G401.6 (cell line): ENCODE measurements around the gene C9.
"Not testable (repeated sequence)": the region's sequence is repeated elsewhere in the genome, so short reads cannot be mapped to it uniquely, and the experiment has no call there.

ENCODE experiments used
- FAIRE-seq: peaks from 2 replicates; lab custom pipeline; 2012; peaks lifted over from hg19 to GRCh38; lab: Jason Lieb, UNC

The C9 gene

DNA sequence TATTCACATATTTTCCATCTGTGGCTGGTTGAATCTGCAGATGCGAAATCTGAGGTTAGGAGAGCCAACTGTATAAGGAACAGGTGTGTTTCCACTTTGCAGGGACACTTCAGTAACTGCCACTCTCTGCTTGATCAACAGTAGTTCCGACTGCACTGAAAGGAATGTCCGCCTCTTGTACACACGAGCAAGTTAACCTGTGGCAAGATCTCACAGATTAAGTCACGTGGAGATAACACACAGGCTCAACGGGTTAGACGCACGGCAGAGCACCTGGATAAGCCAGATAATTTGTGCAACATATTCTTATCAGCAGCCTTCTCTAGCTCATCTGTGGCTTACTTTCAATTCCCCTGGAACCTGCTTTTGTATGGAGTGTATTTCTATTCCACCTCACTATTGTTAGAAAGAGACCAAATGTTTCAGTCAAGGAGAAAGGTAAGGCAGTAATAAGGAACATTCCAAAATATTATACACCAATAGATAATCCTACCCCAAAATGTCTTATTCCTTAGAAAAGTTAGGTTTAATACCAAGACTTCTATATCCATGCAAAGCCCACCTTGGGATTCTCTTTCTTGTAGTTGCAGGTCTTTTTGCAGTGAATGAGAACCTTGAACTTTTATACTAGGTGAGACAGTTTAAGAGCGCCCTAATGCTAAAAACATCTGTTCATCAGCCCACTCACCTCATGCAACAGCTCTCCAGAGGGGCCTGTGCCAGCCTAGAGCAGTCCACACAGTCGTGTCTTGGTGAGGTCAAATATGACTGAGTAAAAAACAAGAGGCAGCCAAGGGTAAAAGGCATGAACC is 6.5 kb upstream of the C9 start:
- no peak for FAIRE-seq

DNA sequence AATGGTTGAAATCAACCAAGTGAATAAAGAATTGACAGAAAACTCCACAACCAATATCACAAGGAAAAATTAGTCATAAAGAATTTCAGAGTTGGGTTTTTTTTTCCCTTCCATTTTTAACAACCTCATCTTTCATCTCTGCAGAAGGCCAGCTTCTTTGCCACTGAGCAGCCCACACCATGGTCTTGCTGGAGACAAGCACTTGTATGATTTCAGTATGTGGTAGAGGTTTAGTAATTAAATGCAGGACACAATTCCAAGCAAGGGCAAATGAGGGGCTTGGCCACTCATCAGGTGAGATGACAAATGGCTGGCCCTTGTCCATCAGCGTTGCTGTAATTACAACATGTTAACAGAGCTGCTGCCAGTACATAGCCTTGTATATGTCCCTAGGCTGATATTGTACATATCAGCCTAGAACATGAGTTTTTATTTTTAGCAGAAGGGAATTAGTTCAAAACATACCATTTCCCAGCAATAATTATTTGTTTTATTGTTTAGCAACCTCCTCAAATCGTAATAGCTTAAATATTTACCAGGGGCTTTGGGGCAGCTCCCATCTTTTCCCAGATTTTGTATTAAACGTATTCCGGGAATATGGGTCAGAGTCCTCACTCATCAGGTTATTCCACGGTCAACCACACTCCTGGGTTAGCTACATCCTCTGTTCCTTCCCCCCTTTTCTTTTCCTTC is 5.0 kb upstream of the C9 start:
- no peak for FAIRE-seq

DNA sequence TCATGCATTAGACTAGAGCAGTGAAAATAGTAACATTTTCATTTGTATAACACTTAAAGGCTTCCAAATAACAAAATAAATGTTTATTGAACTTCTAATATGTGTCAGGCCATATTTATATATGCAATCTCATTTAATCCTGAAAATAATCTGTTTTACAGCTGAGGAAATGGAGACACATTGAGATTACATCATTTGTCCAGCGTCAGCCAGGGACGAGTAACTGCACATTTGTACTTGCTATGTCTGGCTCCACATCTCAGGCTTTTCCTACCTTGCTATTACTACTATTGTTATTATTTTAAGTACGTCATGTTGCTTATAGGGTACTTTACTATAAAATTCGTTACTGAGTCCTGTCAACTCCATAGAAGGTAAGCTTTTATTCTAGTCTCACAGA is 3.8 kb upstream of the C9 start:
- FAIRE-seq, result no peak

- no peak for FAIRE-seq
These were observed 3.4 kb upstream of the C9 start for GRCh38 chr5:39367711-39368110.

GRCh38 chr5:39363217-39363616 is 1.1 kb downstream of the C9 start:
- FAIRE-seq, result no peak

DNA sequence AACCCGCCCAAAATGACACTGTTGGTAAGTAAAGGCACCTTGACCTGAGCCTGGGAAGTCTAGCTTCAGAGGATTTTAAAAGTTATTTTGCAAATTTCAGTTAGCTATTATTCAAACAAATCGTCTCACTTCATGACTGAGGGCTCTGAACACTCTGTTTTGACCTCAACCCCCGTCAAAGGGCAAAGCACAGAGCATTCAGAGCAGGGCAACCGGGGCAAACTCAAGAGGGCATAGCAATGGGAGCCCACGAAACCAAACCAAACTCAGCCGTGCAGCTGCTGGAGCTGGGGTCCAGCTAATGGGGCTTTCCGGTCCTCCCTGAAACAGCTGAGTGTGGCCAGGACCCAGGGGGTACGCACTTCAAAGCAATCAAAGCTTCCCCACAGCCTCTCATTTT is 1.6 kb downstream of the C9 start:
- no peak for FAIRE-seq

- FAIRE-seq, result no peak
These were observed 3.0 kb downstream of the C9 start for GRCh38 chr5:39361306-39361705.

GRCh38 chr5:39360471-39361111 is 3.7 kb downstream of the C9 start:
- no peak for FAIRE-seq

DNA sequence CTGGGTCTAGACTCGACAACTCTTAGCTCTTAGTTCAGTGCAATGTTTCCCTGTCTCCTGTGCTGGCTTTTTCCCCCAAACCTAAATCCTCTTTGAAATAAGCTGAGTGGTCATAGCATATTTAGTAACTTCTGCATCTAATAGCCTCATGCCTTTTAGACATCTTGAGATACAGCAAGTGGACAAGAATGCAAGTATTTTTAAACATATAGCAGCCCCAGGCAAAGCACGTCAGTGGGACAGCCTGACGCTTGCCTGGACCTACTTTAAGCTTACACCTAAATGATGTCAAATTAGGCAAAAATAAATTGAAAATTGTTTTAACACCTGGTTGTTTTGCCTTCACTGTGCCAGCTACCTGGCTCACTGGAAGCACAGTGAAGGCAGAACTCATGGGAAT is 8.0 kb downstream of the C9 start:
- no peak for FAIRE-seq

DNA sequence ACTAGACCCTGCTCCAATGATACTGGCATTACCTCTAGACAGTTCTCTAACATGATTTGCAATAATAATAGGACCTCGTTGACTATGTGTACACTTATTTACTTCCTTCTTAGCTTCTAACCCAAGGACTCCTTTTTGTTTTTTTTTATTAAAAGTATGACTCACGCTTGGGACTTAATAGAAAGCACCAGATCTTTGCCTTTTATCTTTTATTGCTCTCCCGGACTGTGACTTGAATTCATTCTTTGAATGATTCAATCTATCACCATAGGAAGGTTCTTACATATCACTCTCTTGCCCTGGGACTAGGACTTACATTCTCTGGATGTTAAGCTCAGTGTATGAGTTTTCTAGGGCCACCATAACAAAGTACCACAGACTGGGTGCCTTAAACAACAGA is 9.0 kb downstream of the C9 start:
- FAIRE-seq, result no peak

- no peak for FAIRE-seq
These were observed 10.4 kb downstream of the C9 start for GRCh38 chr5:39353717-39354399.

GRCh38 chr5:39352951-39353350 is 11.3 kb downstream of the C9 start:
- FAIRE-seq, result no peak

DNA sequence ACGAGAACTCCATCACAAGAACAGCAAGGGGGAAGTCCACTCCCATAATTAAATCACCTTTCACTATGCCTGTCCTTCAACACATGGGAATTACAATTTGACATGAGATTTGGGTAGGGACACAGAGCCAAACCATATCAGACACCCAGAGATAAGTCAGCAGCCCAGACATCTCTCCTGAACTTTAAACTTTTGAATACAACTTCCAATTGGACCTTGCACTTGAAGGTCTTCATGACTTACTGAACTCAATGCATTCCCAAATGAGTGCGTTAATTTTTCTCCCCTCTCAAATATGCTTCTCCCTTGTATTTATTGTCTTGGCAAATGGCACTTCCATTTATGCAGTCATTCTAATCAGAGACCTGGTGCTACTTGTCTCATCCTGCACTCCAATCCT is 12.1 kb downstream of the C9 start:
- no peak for FAIRE-seq

DNA sequence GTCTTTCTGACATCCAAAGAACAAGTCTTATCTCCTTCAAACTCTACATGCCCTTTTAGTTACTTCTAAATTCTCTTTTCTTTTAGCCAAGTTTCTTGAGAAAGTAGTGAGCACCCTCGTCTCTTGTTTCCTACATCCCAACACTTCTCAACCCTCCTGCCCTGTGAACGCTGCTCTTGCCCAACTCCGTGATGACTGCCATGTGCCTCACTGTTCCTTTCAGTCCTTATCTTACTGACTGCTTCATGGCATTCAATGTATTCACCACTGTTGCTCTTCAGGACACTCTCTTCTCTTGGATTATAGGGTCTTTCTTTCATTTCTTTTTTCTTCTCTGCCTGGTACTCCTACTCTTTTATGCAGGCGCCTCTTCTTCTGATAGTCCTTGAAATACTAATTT is 14.8 kb downstream of the C9 start:
- FAIRE-seq, result no peak

DNA sequence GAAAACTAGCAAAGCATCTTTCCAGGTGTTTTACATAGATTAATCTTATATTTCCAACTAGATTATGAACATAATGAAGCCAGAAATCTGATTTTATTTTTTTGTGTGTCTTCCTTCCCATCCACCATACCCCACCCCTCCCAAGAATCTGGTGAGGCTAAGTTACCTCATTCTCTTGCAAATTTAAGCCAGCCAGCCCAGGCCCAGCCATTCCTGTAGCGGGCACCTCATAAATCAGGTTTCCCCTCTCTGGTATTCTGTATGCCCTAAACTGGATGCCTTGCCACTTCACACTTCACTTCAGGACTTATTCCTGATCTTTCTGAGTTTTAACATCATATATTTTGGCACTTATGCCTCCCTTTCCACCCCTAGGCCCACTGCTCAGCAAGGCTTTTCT is 21.8 kb downstream of the C9 start:
- FAIRE-seq, result no peak

GRCh38 chr5:39341896-39342295 is 22.4 kb downstream of the C9 start:
- FAIRE-seq, result no peak

GRCh38 chr5:39340506-39340905 is 23.8 kb downstream of the C9 start:
- FAIRE-seq, result no peak

DNA sequence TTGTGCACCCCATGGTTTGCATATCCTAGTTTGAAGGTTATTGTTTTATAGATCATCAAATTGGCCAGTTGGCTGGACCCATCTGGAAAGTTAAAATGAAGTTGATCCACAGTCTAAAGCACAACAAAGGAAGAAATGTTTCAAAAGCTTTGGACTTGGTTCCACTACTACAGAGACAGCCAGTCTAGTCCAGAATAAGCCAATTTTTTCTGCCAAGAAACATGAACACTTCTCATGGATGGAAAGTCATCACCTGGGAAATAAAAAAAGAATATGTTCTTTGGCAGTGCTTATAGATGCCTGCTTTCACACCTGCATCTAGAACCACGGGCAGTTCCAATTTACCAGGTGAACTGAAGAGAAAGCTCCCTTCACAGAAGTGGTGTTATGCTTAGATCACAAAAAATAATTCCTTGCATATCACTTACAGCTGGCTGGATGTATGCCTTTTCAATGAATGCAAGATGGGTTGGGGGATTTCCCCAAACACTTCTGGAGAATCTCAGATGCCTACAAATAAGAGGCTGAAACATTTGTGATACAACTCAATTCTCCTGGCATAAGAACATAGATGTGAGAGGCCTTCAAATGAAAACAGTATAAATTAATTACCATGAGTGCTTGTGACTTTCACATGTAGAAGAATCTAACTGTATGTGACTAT is 26.9 kb downstream of the C9 start:
- no peak for FAIRE-seq

- FAIRE-seq, result not testable (repeated sequence)
These were observed 30.0 kb downstream of the C9 start for GRCh38 chr5:39334296-39334695.

GRCh38 chr5:39333104-39333503 is 31.2 kb downstream of the C9 start:
- FAIRE-seq, result no peak

GRCh38 chr5:39331861-39332381 is 32.4 kb downstream of the C9 start:
- no peak for FAIRE-seq

DNA sequence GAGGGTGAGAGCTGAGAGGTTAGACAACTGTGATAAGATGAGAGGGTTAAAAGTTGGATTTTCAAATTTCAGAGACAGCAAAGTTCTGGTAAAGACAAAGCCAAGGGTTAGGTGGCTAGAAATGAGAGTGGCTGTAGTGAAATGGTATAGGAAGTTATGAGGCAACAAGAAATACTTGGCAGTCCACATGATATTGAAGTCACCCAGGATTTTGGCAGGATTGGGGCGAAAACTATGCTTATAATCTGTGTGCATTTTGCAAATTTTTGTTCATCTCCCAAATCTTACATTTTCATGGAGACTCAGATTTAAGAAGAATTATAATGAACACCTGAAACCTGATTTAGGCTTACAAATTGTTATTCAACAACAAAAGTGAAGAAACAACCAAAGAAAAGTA is 35.6 kb downstream of the C9 start:
- FAIRE-seq, result no peak
